GM20000 (cell line): ENCODE measurements around the gene ITGB5.

Experiments used
- DNase-seq: peaks from one replicate; pipeline ENCODE4 v3.0.0; 2012; ENCODE audit warnings: low spot score
- CTCF ChIP-seq: IDR thresholded peaks from 2 replicates; pipeline ENCODE4 v1.5.1; 2012; ENCODE audit warnings: mild to moderate bottlenecking, control low read depth; ENCODE audit errors: extremely low read depth, missing control alignments

The ITGB5 gene

GRCh38 chr3:124773351-124774326 lies 113.5 kb downstream of the ITGB5 start:
- no peak for DNase-seq
- no peak for TF ChIP-seq CTCF

- DNase-seq = no peak
- TF ChIP-seq CTCF = no peak
Measured at GRCh38 chr3:124772081-124772831, 114.9 kb downstream of the ITGB5 start.

- no peak for DNase-seq
- TF ChIP-seq CTCF = no peak
Measured at GRCh38 chr3:124771083-124771445, 116.1 kb downstream of the ITGB5 start.

- no peak for TF ChIP-seq CTCF
- no peak for DNase-seq
Measured at GRCh38 chr3:124770336-124771082, 116.7 kb downstream of the ITGB5 start.

- TF ChIP-seq CTCF = no peak
- DNase-seq = no peak
Measured at GRCh38 chr3:124769462-124769861, 117.7 kb downstream of the ITGB5 start.

GRCh38 chr3:124768812-124769211 lies 118.4 kb downstream of the ITGB5 start:
- peak; percentile 68 for DNase-seq
- TF ChIP-seq CTCF = peak; percentile 32
